A549 (cell line): ENCODE data around the gene ETF1. TPM values are rescaled to one million over a fixed set of nuclear protein-coding genes. Genes with fewer than 3 reads are reported as not detected.

Source experiments
- ATAC-seq, 2 experiments: fragments of 200-7000 bp in 1 of 2; fragments of >200 bp in 1 of 2; cut with Nextera tagmentation in 1 of 2; cut with Tn5 transposase in 1 of 2; 3 replicates each; pipeline versions ENCODE4 v1.8.0 to v1.9.1; 2018 to 2020; ENCODE audit warnings: mild to moderate bottlenecking in 1 of 2, moderate library complexity in 1 of 2
- CTCF ChIA-PET: fragments of 300-600 bp; sonication (Branson Sonifier 250); formaldehyde crosslinking; extraction: SDS; loops from one replicate; lab custom pipeline; 2021; ENCODE audit warnings: antibody characterized with exemption, inconsistent platforms; lab: Yijun Ruan, JAX
- POLR2A ChIA-PET: fragments of 350-600 bp; formaldehyde crosslinking; extraction: SDS; loops from one replicate; lab custom pipeline; 2021; ENCODE audit warnings: antibody characterized with exemption, inconsistent platforms; lab: Yijun Ruan, JAX
- DNase-seq, 2 experiments: peaks; one replicate each; pipeline versions ENCODE4 v3.0.0 to v3.0.0-alpha.2; 2011 to 2016; ENCODE audit warnings: low read depth in 1 of 2, low spot score in 1 of 2
- FAIRE-seq: peaks from 2 replicates; lab custom pipeline; 2011; peaks lifted over from hg19 to GRCh38; lab: Jason Lieb, UNC
- H3K27ac ChIP-seq, 2 experiments: fragments of >200 bp; sonication (Bioruptor Twin); formaldehyde crosslinking; 3 replicates each; pipeline ENCODE4 v1.5.1; 2016 to 2017
- H3K4me1 ChIP-seq: fragments of >200 bp; sonication (Bioruptor Twin); formaldehyde crosslinking; 3 replicates; pipeline ENCODE4 v1.6.1; 2016
- H3K4me2 ChIP-seq: fragments of >200 bp; sonication (Bioruptor Twin); formaldehyde crosslinking; 3 replicates; pipeline ENCODE4 v1.6.1; 2016
- H3K4me3 ChIP-seq: fragments of >200 bp; sonication (Bioruptor Twin); formaldehyde crosslinking; 3 replicates; pipeline ENCODE4 v1.5.1; 2016
- H3K9me3 ChIP-seq: fragments of >200 bp; sonication (Bioruptor Twin); formaldehyde crosslinking; 3 replicates; pipeline ENCODE4 v1.6.1; 2016
- ATOH8 ChIP-seq: fragments of 250-450 bp; sonication (Bioruptor Pico); IDR thresholded peaks from 2 replicates; pipeline ENCODE4 v1.5.0; 2020; ENCODE audit warnings: low read depth, mild to moderate bottlenecking, moderate library complexity
- CBX8 ChIP-seq: fragments of 200-600 bp; sonication (generic); IDR thresholded peaks from 2 replicates; pipeline ENCODE4 v1.6.1; 2016
- CHD4 ChIP-seq: fragments of 200-600 bp; sonication (generic); IDR thresholded peaks from 2 replicates; pipeline ENCODE4 v1.6.1; 2016; ENCODE audit warnings: antibody characterized with exemption, mild to moderate bottlenecking, borderline replicate concordance
- EHF ChIP-seq: fragments of 250-450 bp; sonication (Bioruptor Pico); IDR thresholded peaks from 2 replicates; pipeline ENCODE4 v1.5.0; 2020; ENCODE audit warnings: mild to moderate bottlenecking
- EHMT2 ChIP-seq: fragments of 200-600 bp; sonication (generic); IDR thresholded peaks from 2 replicates; pipeline ENCODE4 v1.6.1; 2016; ENCODE audit warnings: antibody characterized with exemption, low read depth, mild to moderate bottlenecking, moderate library complexity
- EP300 ChIP-seq, 2 experiments: fragments of >200 bp; sonication (Bioruptor Twin); formaldehyde crosslinking; IDR thresholded peaks; 2 replicates in 1 of 2; 3 replicates in 1 of 2; pipeline ENCODE4 v1.6.1; 2016 to 2017
- ESRRA ChIP-seq: fragments of 150-350 bp; IDR thresholded peaks from 2 replicates; pipeline ENCODE4 v1.6.1; 2014; ENCODE audit warnings: mild to moderate bottlenecking, low read length, borderline replicate concordance
- HOXA7 ChIP-seq: fragments of 250-450 bp; sonication (Bioruptor Pico); IDR thresholded peaks from 2 replicates; pipeline ENCODE4 v1.5.0; 2020; ENCODE audit warnings: mild to moderate bottlenecking, moderate library complexity
- JUN ChIP-seq, 2 experiments: fragments of >200 bp; sonication (Bioruptor Twin); formaldehyde crosslinking; IDR thresholded peaks; 2 replicates in 1 of 2; 3 replicates in 1 of 2; pipeline ENCODE4 v1.6.1; 2016 to 2017
- MAFK ChIP-seq: fragments of 450-650 bp; IDR thresholded peaks from 2 replicates; pipeline ENCODE4 v1.6.1; 2014; ENCODE audit not compliant: partially characterized antibody
- MAX ChIP-seq: IDR thresholded peaks from 2 replicates; pipeline ENCODE4 v1.6.1; 2012
- NFE2L2 ChIP-seq: fragments of 150-350 bp; conservative IDR thresholded peaks from 2 replicates; pipeline ENCODE4 v1.6.1; 2014; ENCODE audit warnings: low read length
- NPAS2 ChIP-seq: fragments of 250-450 bp; sonication (Bioruptor Pico); IDR thresholded peaks from 2 replicates; pipeline ENCODE4 v1.8.0; 2022; ENCODE audit warnings: mild to moderate bottlenecking, moderate library complexity, borderline replicate concordance
- RCOR1 ChIP-seq: fragments of 150-350 bp; IDR thresholded peaks from 2 replicates; pipeline ENCODE4 v1.6.1; 2014; ENCODE audit warnings: antibody characterized with exemption, low read length, low read depth
- REST ChIP-seq: fragments of 200-600 bp; sonication (generic); IDR thresholded peaks from 2 replicates; pipeline ENCODE4 v1.6.1; 2016; ENCODE audit warnings: antibody characterized with exemption, mild to moderate bottlenecking, moderate library complexity
- RNF2 ChIP-seq: fragments of 200-600 bp; sonication (generic); IDR thresholded peaks from 2 replicates; pipeline ENCODE4 v1.6.1; 2016; ENCODE audit warnings: low read depth, mild to moderate bottlenecking, antibody characterized with exemption, moderate library complexity, borderline replicate concordance
- SMC3 ChIP-seq: fragments of >200 bp; sonication (Bioruptor Twin); formaldehyde crosslinking; IDR thresholded peaks from 3 replicates; pipeline ENCODE4 v1.6.1; 2018; ENCODE audit warnings: inconsistent platforms
- SREBF2 ChIP-seq: fragments of 450-650 bp; IDR thresholded peaks from 2 replicates; pipeline ENCODE4 v1.6.1; 2014; ENCODE audit warnings: mild to moderate bottlenecking, moderate library complexity
- ZSCAN20 ChIP-seq: fragments of 250-450 bp; sonication (Bioruptor Pico); IDR thresholded peaks from 2 replicates; pipeline ENCODE4 v1.8.0; 2022; ENCODE audit warnings: mild to moderate bottlenecking, moderate library complexity
- WGBS: methylation state at CpG from one replicate; pipeline ENCODE4 v1.1.6; 2017; ENCODE audit errors: missing lambda C conversion rate; 5-methylcytosine and 5-hydroxymethylcytosine counted together
- polyA plus RNA-seq, 4 experiments: library from polyadenylated mRNA; depleted of rRNA in 3 of 4; stranded (reverse); fragments of >200 nt; fragmentation: RNase III in 1 of 4; extraction: RNeasy Plus Mini Kit Qiagen cat#74134 plus additional on column Dnase treatment in 1 of 4; gene quantifications; 2 replicates in 3 of 4; 3 replicates in 1 of 4; pipeline ENCODE4 v1.2.3, GENCODE V29; 2011 to 2017

ETF1 gene
- polyA plus RNA-seq, 2 of the 4 experiments (the other 2 are of a cell fraction): 119 to 161 TPM

- no peak for TF ChIP-seq ZSCAN20
- TF ChIP-seq EP300 (IDR thresholded peaks at IDR 0.05): no peak
- TF ChIP-seq RNF2: no peak
Observed at GRCh38 chr5:138559937-138560336, 16.9 kb upstream of the ETF1 start (continued).

GRCh38 chr5:138557677-138558076 is 14.6 kb upstream of the ETF1 start:
- 82% methylated on average over 2 of the region's 2 CpGs for WGBS
- ChIA-PET CTCF (interaction anchor here (0.9 kb wide), 1 partner anchor 10 kb away, joined by 4 read pairs; no protein-coding TSS in a partner anchor), POLR2A (interaction anchor here (1.5 to 1.8 kb wide), 2 partner anchors 8 to 14 kb away, joined by 7 to 13 read pairs; partner anchors contain the start of gene ETF1)
- no peak overlapping the region for H3K4me3 ChIP-seq
- DNase-seq: no peak
- H3K4me1 ChIP-seq: no peaks in the 10 kb centered on the region
- no peak overlapping the region for H3K4me2 ChIP-seq
- FAIRE-seq: no peak
- ATAC-seq: no peak
- H3K9me3 ChIP-seq: no peaks in the 10 kb centered on the region
- no peak for TF ChIP-seq RCOR1
- TF ChIP-seq EHMT2: no peak
- no peak for TF ChIP-seq HOXA7 (CRISPR knock-in tag)
- no peak for TF ChIP-seq ATOH8
- TF ChIP-seq NPAS2 (CRISPR knock-in tag): no peak
- no peak for TF ChIP-seq EHF (CRISPR knock-in tag)
- TF ChIP-seq MAX: no peak
- TF ChIP-seq SREBF2: no peak
- no peak for TF ChIP-seq NFE2L2
- TF ChIP-seq ESRRA: no peak
- no peak for TF ChIP-seq CBX8
- TF ChIP-seq MAFK: no peak
- no peak for TF ChIP-seq SMC3
- no peak overlapping the region for H3K27ac ChIP-seq

GRCh38 chr5:138554143-138554542 is 11.1 kb upstream of the ETF1 start:
- ATAC-seq (no peak), FAIRE-seq (no peak), DNase-seq (no peak)
- H3K27ac ChIP-seq: no peak overlapping the region
- no peaks in the 10 kb centered on the region for H3K9me3 ChIP-seq
- H3K4me3 ChIP-seq: no peak overlapping the region
- H3K4me1 ChIP-seq: no peaks in the 10 kb centered on the region
- peak; percentile 72; the same call in 1 of the 2 replicates for TF ChIP-seq HOXA7 (CRISPR knock-in tag)
- no peak for TF ChIP-seq CHD4
- TF ChIP-seq ATOH8: no peak
- TF ChIP-seq JUN (IDR thresholded peaks at IDR 0.05): peak in 1 of 2 experiments; percentile 22; a peak in 1 of 5 replicates
- TF ChIP-seq REST: no peak
- no peak overlapping the region for H3K4me2 ChIP-seq
- 86% methylated on average over 1 of the region's 1 CpG for WGBS
- ChIA-PET CTCF (interaction anchor here (2.1 kb wide), 1 partner anchor 12 kb away, joined by 7 read pairs; no protein-coding TSS in a partner anchor), POLR2A (interaction anchor here (1.7 to 3.4 kb wide), 2 partner anchors 11 to 12 kb away, joined by 4 to 18 read pairs; partner anchors contain the start of gene ETF1)
